OCI-LY3 (cell line): ENCODE measurements around the gene SPAG9.

Source experiments
- EZH2phosphoT487 ChIP-seq: fragments of 200-600 bp; shearing (Covaris generic); IDR thresholded peaks from 2 replicates; pipeline ENCODE4 v1.6.1; 2018; ENCODE audit warnings: antibody characterized with exemption, mixed run types, low read depth
- TF ChIP-seq, protein P1 (sequence below): fragments of 200-600, 300-600 bp; sonication (generic); IDR thresholded peaks from 2 replicates; pipeline ENCODE4 v1.5.1; 2014; ENCODE audit warnings: antibody characterized with exemption, low read length, low read depth

DNA sequence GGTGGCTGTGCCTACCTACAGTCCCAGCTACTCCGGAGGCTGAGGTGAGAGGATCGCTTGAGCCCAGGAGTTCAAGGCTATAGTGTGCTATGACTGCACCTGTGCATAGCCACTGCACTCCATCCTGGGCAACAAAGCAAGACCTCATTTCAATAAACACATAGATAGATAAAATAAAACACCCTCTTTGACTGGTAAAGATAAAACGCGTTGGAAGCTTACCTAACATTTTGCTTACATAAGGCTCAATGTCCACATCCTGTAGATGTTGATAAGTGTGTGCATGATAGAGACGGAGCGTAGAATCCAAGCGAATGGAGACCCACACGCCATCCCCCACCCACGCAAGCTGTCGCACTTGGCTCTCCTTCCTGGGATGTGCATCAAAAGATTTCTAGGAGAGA, 141.1 kb downstream of the SPAG9 start:
- TF ChIP-seq, protein P1, sequence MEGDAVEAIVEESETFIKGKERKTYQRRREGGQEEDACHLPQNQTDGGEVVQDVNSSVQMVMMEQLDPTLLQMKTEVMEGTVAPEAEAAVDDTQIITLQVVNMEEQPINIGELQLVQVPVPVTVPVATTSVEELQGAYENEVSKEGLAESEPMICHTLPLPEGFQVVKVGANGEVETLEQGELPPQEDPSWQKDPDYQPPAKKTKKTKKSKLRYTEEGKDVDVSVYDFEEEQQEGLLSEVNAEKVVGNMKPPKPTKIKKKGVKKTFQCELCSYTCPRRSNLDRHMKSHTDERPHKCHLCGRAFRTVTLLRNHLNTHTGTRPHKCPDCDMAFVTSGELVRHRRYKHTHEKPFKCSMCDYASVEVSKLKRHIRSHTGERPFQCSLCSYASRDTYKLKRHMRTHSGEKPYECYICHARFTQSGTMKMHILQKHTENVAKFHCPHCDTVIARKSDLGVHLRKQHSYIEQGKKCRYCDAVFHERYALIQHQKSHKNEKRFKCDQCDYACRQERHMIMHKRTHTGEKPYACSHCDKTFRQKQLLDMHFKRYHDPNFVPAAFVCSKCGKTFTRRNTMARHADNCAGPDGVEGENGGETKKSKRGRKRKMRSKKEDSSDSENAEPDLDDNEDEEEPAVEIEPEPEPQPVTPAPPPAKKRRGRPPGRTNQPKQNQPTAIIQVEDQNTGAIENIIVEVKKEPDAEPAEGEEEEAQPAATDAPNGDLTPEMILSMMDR, result no peak
- TF ChIP-seq EZH2phosphoT487, result no peak
